ENCODE results near the gene RIMBP2. TPM values are rescaled to one million over a fixed set of nuclear protein-coding genes. Genes with fewer than 3 reads are reported as not detected.

The RIMBP2 gene
- total RNA-seq, 1 donor from 2014 or later, result 0.09 TPM

- ATAC-seq (no peak), DNase-seq (no peak)
- H3K27ac ChIP-seq, result no peak overlapping the region
- H3K27me3 ChIP-seq, result no peaks in the 10 kb centered on the region
- intact Hi-C loops (cut with DNase I), result no loop called here
- H3K4me1 ChIP-seq, result no peaks in the 10 kb centered on the region
- H3K4me3 ChIP-seq, result no peak overlapping the region
- no peaks in the 10 kb centered on the region for H3K9me3 ChIP-seq
- TF ChIP-seq, protein P1, sequence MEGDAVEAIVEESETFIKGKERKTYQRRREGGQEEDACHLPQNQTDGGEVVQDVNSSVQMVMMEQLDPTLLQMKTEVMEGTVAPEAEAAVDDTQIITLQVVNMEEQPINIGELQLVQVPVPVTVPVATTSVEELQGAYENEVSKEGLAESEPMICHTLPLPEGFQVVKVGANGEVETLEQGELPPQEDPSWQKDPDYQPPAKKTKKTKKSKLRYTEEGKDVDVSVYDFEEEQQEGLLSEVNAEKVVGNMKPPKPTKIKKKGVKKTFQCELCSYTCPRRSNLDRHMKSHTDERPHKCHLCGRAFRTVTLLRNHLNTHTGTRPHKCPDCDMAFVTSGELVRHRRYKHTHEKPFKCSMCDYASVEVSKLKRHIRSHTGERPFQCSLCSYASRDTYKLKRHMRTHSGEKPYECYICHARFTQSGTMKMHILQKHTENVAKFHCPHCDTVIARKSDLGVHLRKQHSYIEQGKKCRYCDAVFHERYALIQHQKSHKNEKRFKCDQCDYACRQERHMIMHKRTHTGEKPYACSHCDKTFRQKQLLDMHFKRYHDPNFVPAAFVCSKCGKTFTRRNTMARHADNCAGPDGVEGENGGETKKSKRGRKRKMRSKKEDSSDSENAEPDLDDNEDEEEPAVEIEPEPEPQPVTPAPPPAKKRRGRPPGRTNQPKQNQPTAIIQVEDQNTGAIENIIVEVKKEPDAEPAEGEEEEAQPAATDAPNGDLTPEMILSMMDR (IDR thresholded peaks at IDR 0.05), result no peak
- H3K36me3 ChIP-seq, result no peaks in the 10 kb centered on the region
Observed at GRCh38 chr12:130463818-130464670, 252.1 kb downstream of the RIMBP2 start.

- Histone ChIP-seq H3K4me3 (no peak overlapping the region), H3K27me3 (no peaks in the 10 kb centered on the region), H3K36me3 (no peaks in the 10 kb centered on the region), H3K4me1 (no peaks in the 10 kb centered on the region), H3K27ac (no peak overlapping the region), H3K9me3 (no peaks in the 10 kb centered on the region)
- ATAC-seq (no peak), DNase-seq (no peak)
- TF ChIP-seq, protein P1 (IDR thresholded peaks at IDR 0.05), result no peak
- intact Hi-C loops (cut with DNase I), result no loop called here
Observed at GRCh38 chr12:130463275-130463658, 252.8 kb downstream of the RIMBP2 start.

- H3K27me3 ChIP-seq, result no peaks in the 10 kb centered on the region
- ATAC-seq (peak; percentile 15), DNase-seq (no peak)
- H3K9me3 ChIP-seq, result no peaks in the 10 kb centered on the region
- H3K4me1 ChIP-seq, result no peaks in the 10 kb centered on the region
- intact Hi-C loops (cut with DNase I), result no loop called here
- H3K27ac ChIP-seq, result no peak overlapping the region
- no peak overlapping the region for H3K4me3 ChIP-seq
- H3K36me3 ChIP-seq, result no peaks in the 10 kb centered on the region
- TF ChIP-seq, protein P1 (IDR thresholded peaks at IDR 0.05), result no peak
Observed at GRCh38 chr12:130462558-130463274, 253.4 kb downstream of the RIMBP2 start.

GRCh38 chr12:130461839-130462557 is 254.1 kb downstream of the RIMBP2 start:
- Histone ChIP-seq H3K36me3 (no peaks in the 10 kb centered on the region), H3K27me3 (no peaks in the 10 kb centered on the region), H3K9me3 (no peaks in the 10 kb centered on the region), H3K4me1 (no peaks in the 10 kb centered on the region), H3K4me3 (no peak overlapping the region), H3K27ac (no peak overlapping the region)
- TF ChIP-seq, protein P1 (IDR thresholded peaks at IDR 0.05), result no peak
- ATAC-seq (no peak), DNase-seq (no peak)
- intact Hi-C loops (cut with DNase I), result no loop called here

GRCh38 chr12:130461447-130461815 is 254.7 kb downstream of the RIMBP2 start:
- ATAC-seq, result no peak
- Histone ChIP-seq H3K27me3 (no peaks in the 10 kb centered on the region), H3K4me1 (no peaks in the 10 kb centered on the region), H3K27ac (no peak overlapping the region), H3K36me3 (no peaks in the 10 kb centered on the region), H3K9me3 (no peaks in the 10 kb centered on the region), H3K4me3 (no peak overlapping the region)
- intact Hi-C loops (cut with DNase I), result no loop called here
- no peak for DNase-seq
- TF ChIP-seq, protein P1 (IDR thresholded peaks at IDR 0.05), result no peak
